Upper lobe of right lung (tissue), 1 donor: ENCODE results near the gene CCDC9. TPM values are rescaled to one million over a fixed set of nuclear protein-coding genes. Genes with fewer than 3 reads are reported as not detected.

Source experiments
- ATAC-seq: fragments of 200-7000 bp; cut with Tn5 transposase; one replicate; pipeline ENCODE4 v1.9.1; 2020; ENCODE audit warnings: mild to moderate bottlenecking, moderate library complexity
- DNase-seq: peaks from one replicate; pipeline ENCODE4 v3.0.0-alpha.2; 2020
- H3K27ac ChIP-seq: fragments of 200-600 bp; one replicate; pipeline ENCODE4 v1.8.0; 2022
- H3K27me3 ChIP-seq: fragments of 200-600 bp; one replicate; pipeline ENCODE4 v1.8.0; 2022; ENCODE audit warnings: mild to moderate bottlenecking
- H3K36me3 ChIP-seq: fragments of 200-600 bp; one replicate; pipeline ENCODE4 v1.8.0; 2022
- H3K4me1 ChIP-seq: fragments of 200-600 bp; one replicate; pipeline ENCODE4 v1.8.0; 2022
- H3K4me3 ChIP-seq: fragments of 200-600 bp; one replicate; pipeline ENCODE4 v1.8.0; 2022; ENCODE audit warnings: mild to moderate bottlenecking
- H3K9me3 ChIP-seq: fragments of 200-600 bp; one replicate; pipeline ENCODE4 v1.8.0; 2022
- CTCF ChIP-seq: fragments of 200-600 bp; IDR thresholded peaks from one replicate; pipeline ENCODE4 v1.8.0; 2022; ENCODE audit warnings: antibody characterized with exemption
- intact Hi-C: fragments of 100-400 bp; cut with DNase I; formaldehyde crosslinking; loops from one replicate; pipeline ENCODE4 v1.11.0; 2022
- total RNA-seq: library from RNA; stranded (reverse); fragmentation: NEBNext Ultra II Directional; extraction: Animal tissue kit (Norgen Biotek cat#: 25700); gene quantifications from one replicate; pipeline ENCODE4 v1.2.1, GENCODE V29; 2021
- donor health status: DM: no; HTN: yes; CAD: no; lungs with severe emphysema.

CCDC9 gene
- total RNA-seq, 1 donor from 2014 or later = 36.1 TPM

DNA sequence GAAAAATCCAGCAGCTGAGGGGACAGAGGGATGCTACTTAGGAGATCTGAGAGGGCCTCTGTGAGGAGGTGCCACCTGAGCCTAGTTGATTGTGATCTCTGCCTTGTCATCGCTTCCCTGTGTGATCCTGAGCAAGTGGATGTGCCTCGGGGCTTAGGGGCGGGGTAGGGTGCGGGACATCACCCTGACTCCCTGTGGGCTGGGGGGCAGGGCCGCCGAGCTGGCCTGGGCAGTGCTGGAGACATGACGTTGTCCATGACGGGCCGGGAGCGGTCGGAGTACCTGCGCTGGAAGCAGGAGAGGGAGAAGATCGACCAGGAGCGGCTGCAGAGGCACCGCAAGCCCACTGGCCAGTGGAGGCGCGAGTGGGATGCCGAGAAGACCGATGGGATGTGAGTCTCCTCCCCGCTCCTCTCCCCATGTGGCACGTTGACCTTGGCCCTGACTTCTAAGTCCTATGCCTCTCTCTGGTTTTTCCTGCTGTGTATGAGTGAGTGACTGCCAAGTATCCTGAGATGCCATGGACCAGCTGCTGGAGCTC lies 10.1 kb downstream of the CCDC9 start:
- Histone ChIP-seq H3K27ac (no peak overlapping the region), H3K27me3 (no peaks in the 10 kb centered on the region), H3K4me1 (no peaks in the 10 kb centered on the region), H3K9me3 (no peaks in the 10 kb centered on the region), H3K36me3 (peaks cover 88% of the 10 kb centered on the region), H3K4me3 (no peak overlapping the region)
- intact Hi-C loops = no loop called here
- ATAC-seq (no peak), DNase-seq (peak; percentile 63)
- TF ChIP-seq CTCF = no peak

GRCh38 chr19:47267350-47267759 lies 11.0 kb downstream of the CCDC9 start:
- ATAC-seq = no peak
- H3K4me1 ChIP-seq = no peaks in the 10 kb centered on the region
- H3K27ac ChIP-seq = no peak overlapping the region
- no peak for TF ChIP-seq CTCF
- intact Hi-C loops = no loop called here
- no peaks in the 10 kb centered on the region for H3K27me3 ChIP-seq
- no peak overlapping the region for H3K4me3 ChIP-seq
- no peaks in the 10 kb centered on the region for H3K9me3 ChIP-seq
- DNase-seq = no peak
- H3K36me3 ChIP-seq = peaks cover 81% of the 10 kb centered on the region

- DNase-seq = no peak
- Histone ChIP-seq H3K4me3 (no peak overlapping the region), H3K4me1 (no peaks in the 10 kb centered on the region), H3K36me3 (peaks cover 75% of the 10 kb centered on the region), H3K27me3 (no peaks in the 10 kb centered on the region), H3K9me3 (no peaks in the 10 kb centered on the region), H3K27ac (no peak overlapping the region)
- intact Hi-C loops = no loop called here
- TF ChIP-seq CTCF = no peak
- ATAC-seq = no peak
Measured at GRCh38 chr19:47268028-47268427, 11.7 kb downstream of the CCDC9 start.

DNA sequence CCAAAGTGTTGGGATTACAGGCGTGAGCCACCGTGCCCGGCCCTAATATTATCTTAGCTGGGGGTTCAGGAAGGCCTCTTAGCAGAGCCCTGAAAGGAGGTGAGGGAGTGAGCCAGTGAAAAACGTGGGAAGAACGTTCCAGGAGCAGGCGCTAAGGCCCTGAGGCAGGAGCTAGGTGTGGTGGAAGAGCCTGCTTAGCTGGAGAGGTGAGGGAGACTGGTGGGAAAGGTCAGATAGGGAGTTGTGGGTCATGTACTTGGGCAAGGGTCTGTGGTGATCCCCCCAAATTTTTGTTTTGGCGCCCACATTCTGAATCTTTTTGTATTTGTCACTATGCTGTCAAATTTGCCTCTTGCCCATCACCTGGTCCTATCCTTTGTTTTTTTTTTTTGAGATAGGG lies 13.3 kb downstream of the CCDC9 start:
- Histone ChIP-seq H3K4me3 (no peak overlapping the region), H3K4me1 (no peaks in the 10 kb centered on the region), H3K36me3 (peaks cover 59% of the 10 kb centered on the region), H3K9me3 (no peaks in the 10 kb centered on the region), H3K27ac (no peak overlapping the region), H3K27me3 (no peaks in the 10 kb centered on the region)
- no peak for DNase-seq
- intact Hi-C loops = no loop called here
- ATAC-seq = no peak
- no peak for TF ChIP-seq CTCF

GRCh38 chr19:47270408-47270807 lies 14.1 kb downstream of the CCDC9 start:
- Histone ChIP-seq H3K9me3 (no peaks in the 10 kb centered on the region), H3K36me3 (peaks cover 51% of the 10 kb centered on the region), H3K4me3 (no peak overlapping the region), H3K4me1 (peaks cover 5% of the 10 kb centered on the region), H3K27ac (no peak overlapping the region), H3K27me3 (no peaks in the 10 kb centered on the region)
- TF ChIP-seq CTCF = no peak
- DNase-seq = peak; percentile 69
- no peak for ATAC-seq
- intact Hi-C loops = no loop called here

- peaks cover 35% of the 10 kb centered on the region for H3K36me3 ChIP-seq
- H3K27me3 ChIP-seq = no peaks in the 10 kb centered on the region
- ATAC-seq (no peak), DNase-seq (no peak)
- no peaks in the 10 kb centered on the region for H3K9me3 ChIP-seq
- peaks cover 13% of the 10 kb centered on the region for H3K4me1 ChIP-seq
- no peak overlapping the region for H3K4me3 ChIP-seq
- intact Hi-C loops = no loop called here
- no peak overlapping the region for H3K27ac ChIP-seq
- TF ChIP-seq CTCF = no peak
Measured at GRCh38 chr19:47271949-47272348, 15.6 kb downstream of the CCDC9 start.
